Transverse colon (tissue), 4 donors: ENCODE results near the gene CNTRL. TPM values are rescaled to one million over a fixed set of nuclear protein-coding genes. Genes with fewer than 3 reads are reported as not detected.

Experiments used
- DNase-seq: peaks from one replicate; pipeline ENCODE4 v3.0.0-alpha.2; 2019
- H3K27ac ChIP-seq, 4 donors: fragments of 200-600 bp; sonication (generic); 2 replicates each; pipeline ENCODE4 v1.5.1; 2016 to 2018; ENCODE audit warnings: inconsistent platforms in 4 of 4
- H3K27me3 ChIP-seq: fragments of 200-600 bp; sonication (generic); 2 replicates; pipeline ENCODE4 v1.5.1; 2017; ENCODE audit warnings: inconsistent platforms
- H3K36me3 ChIP-seq, 4 donors: fragments of 200-600 bp; sonication (generic); 2 replicates each; pipeline ENCODE4 v1.5.1; 2017 to 2019; ENCODE audit warnings: inconsistent platforms in 4 of 4
- H3K4me1 ChIP-seq, 4 donors: fragments of 200-600 bp; sonication (generic); 2 replicates each; pipeline ENCODE4 v1.5.1; 2017 to 2020; ENCODE audit warnings: inconsistent platforms in 4 of 4
- H3K4me3 ChIP-seq, 4 donors: fragments of 200-600 bp; sonication (generic); 1 replicate in 1 of 4; 2 replicates in 3 of 4; pipeline versions ENCODE4 v1.5.1 to v1.6.1; 2017 to 2019; ENCODE audit warnings: inconsistent platforms in 4 of 4
- H3K9me3 ChIP-seq, 2 donors: fragments of 200-600 bp; sonication (generic); 2 replicates each; pipeline ENCODE4 v1.5.1; 2017 to 2019; ENCODE audit warnings: inconsistent platforms in 2 of 2
- CTCF ChIP-seq, 5 experiments: fragments of 200-600 bp in 3 of 5; fragments of 450-650 bp in 2 of 5; sonication (generic) in 3 of 5; IDR thresholded peaks; 1 replicate in 2 of 5; 2 replicates in 3 of 5; pipeline ENCODE4 v1.5.1; 2016 to 2017; ENCODE audit warnings: antibody characterized with exemption in 5 of 5, inconsistent platforms in 3 of 5, mild to moderate bottlenecking in 2 of 5, moderate library complexity in 1 of 5
- EP300 ChIP-seq: sonication (generic); formaldehyde crosslinking; IDR thresholded peaks from one replicate; pipeline ENCODE4 v1.6.1; 2017; ENCODE audit warnings: antibody characterized with exemption, low read depth
- POLR2A ChIP-seq: fragments of 450-650 bp; IDR thresholded peaks from one replicate; pipeline ENCODE4 v1.6.1; 2016; ENCODE audit warnings: antibody characterized with exemption, mild to moderate bottlenecking, moderate library complexity
- POLR2AphosphoS5 ChIP-seq, 3 donors: sonication (generic); formaldehyde crosslinking; IDR thresholded peaks; one replicate each; pipeline ENCODE4 v1.6.1; 2016; ENCODE audit warnings: antibody characterized with exemption in 3 of 3
- WGBS, 2 donors: methylation state at CpG; one replicate each; pipeline ENCODE4 v1.1.5; 2018; ENCODE audit warnings: low coverage in 1 of 2; 5-methylcytosine and 5-hydroxymethylcytosine counted together
- in situ Hi-C, 4 donors: fragments of 200-750 bp; cut with MboI; loops; one replicate each; pipeline versions ENCODE4 v1.15.0 to v1.15.1; 2017; ENCODE audit warnings: low sequenced_read_pairs in 3 of 4, low pct_ligation_motif_present in 1 of 4, low pct_unique_long_range_greater_than_20kb in 1 of 4
- intact Hi-C: fragments of 100-400 bp; cut with DNase I; formaldehyde crosslinking; loops from one replicate; pipeline ENCODE4 v1.15.1; 2023; ENCODE audit warnings: low total_unique reads
- total RNA-seq, 4 donors: library from RNA; depleted of rRNA; stranded (reverse); fragments of >200 nt; gene quantifications; one replicate each; pipeline ENCODE4 v1.1.0, GENCODE V29; 2016

CNTRL gene
- total RNA-seq, 4 donors from 2014 or later: 6.0 to 21.3 (median 11.2) TPM

- in situ Hi-C loops: loop anchor here (10.0 to 25.0 kb wide), 3 partner anchors 82 to 312 kb away; no protein-coding TSS in a partner anchor
- no peaks in the 10 kb centered on the region for H3K36me3 ChIP-seq
- intact Hi-C loops: no loop called here
- DNase-seq: no peak
- no peak overlapping the region for H3K27ac ChIP-seq
- no peaks in the 10 kb centered on the region for H3K9me3 ChIP-seq
- TF ChIP-seq EP300 (no peak), POLR2AphosphoS5 (IDR thresholded peaks at IDR 0.05) (no peak), CTCF (IDR thresholded peaks at IDR 0.05) (no peak), POLR2A (no peak)
- no peak overlapping the region for H3K4me3 ChIP-seq
- WGBS, 2 donors: 80 to 88% methylated on average over 1 of the region's 1 CpG
- no peaks in the 10 kb centered on the region for H3K27me3 ChIP-seq
- H3K4me1 ChIP-seq: no peaks in the 10 kb centered on the region
Measured at GRCh38 chr9:121066850-121067249, 7.9 kb upstream of the CNTRL start.

- 81 to 88% methylated on average over 1 to 2 of the region's 2 CpGs for WGBS, 2 donors
- Histone ChIP-seq H3K27ac (no peak overlapping the region), H3K4me1 (peaks cover 0 to 2% (median 0%) of the 10 kb centered on the region in 4 donors), H3K36me3 (no peaks in the 10 kb centered on the region), H3K4me3 (no peak overlapping the region), H3K9me3 (no peaks in the 10 kb centered on the region), H3K27me3 (no peaks in the 10 kb centered on the region)
- intact Hi-C loops (no loop called here), in situ Hi-C loops (loop anchor here (10.0 to 25.0 kb wide), 3 partner anchors 83 to 313 kb away; no protein-coding TSS in a partner anchor)
- no peak for DNase-seq
- TF ChIP-seq CTCF (IDR thresholded peaks at IDR 0.05) (no peak), POLR2A (no peak), EP300 (no peak), POLR2AphosphoS5 (IDR thresholded peaks at IDR 0.05) (no peak)
Measured at GRCh38 chr9:121067640-121068039, 7.1 kb upstream of the CNTRL start.

GRCh38 chr9:121069396-121069795 lies 5.4 kb upstream of the CNTRL start:
- TF ChIP-seq POLR2AphosphoS5 (IDR thresholded peaks at IDR 0.05): no peak
- no peak for TF ChIP-seq CTCF (IDR thresholded peaks at IDR 0.05)
- no peak for TF ChIP-seq EP300
- TF ChIP-seq POLR2A: no peak
- H3K36me3 ChIP-seq: no peaks in the 10 kb centered on the region
- no peaks in the 10 kb centered on the region for H3K9me3 ChIP-seq
- WGBS, 2 donors: 75 to 79% methylated on average over 1 of the region's 1 CpG
- intact Hi-C loops (no loop called here), in situ Hi-C loops (loop anchor here (10.0 to 25.0 kb wide), 3 partner anchors 85 to 315 kb away; no protein-coding TSS in a partner anchor)
- no peak overlapping the region for H3K27ac ChIP-seq
- DNase-seq: no peak
- H3K27me3 ChIP-seq: no peaks in the 10 kb centered on the region
- H3K4me1 ChIP-seq: peaks cover 4 to 14% (median 7%) of the 10 kb centered on the region in 4 donors
- H3K4me3 ChIP-seq: no peak overlapping the region

GRCh38 chr9:121071370-121071755 lies 3.4 kb upstream of the CNTRL start:
- Histone ChIP-seq H3K36me3 (no peaks in the 10 kb centered on the region), H3K27me3 (no peaks in the 10 kb centered on the region), H3K27ac (peak overlapping the region; percentile 42 to 96 (median 83)), H3K9me3 (no peaks in the 10 kb centered on the region), H3K4me1 (peaks cover 4 to 22% (median 10%) of the 10 kb centered on the region in 4 donors), H3K4me3 (peak overlapping the region in 2 of 4 donors; percentile 14 to 36)
- intact Hi-C loops: no loop called here
- WGBS, 2 donors: 93% methylated on average over 2 of the region's 2 CpGs; no CpG with 5 or more reads in 1 of the 2 donors
- in situ Hi-C loops: loop anchor here in 1 of 4 donors (25.0 kb wide), 1 partner anchor 309 kb away; no protein-coding TSS in a partner anchor
- no peak for DNase-seq
- TF ChIP-seq POLR2AphosphoS5 (IDR thresholded peaks at IDR 0.05) (no peak), CTCF (IDR thresholded peaks at IDR 0.05) (no peak), EP300 (no peak), POLR2A (no peak)
